A549 (cell line): Measurements from ENCODE around the gene IMMT. TPM values are rescaled to one million over a fixed set of nuclear protein-coding genes. Genes with fewer than 3 reads are reported as not detected.

Experiments used
- ATAC-seq, 2 experiments: fragments of 200-7000 bp in 1 of 2; fragments of >200 bp in 1 of 2; cut with Nextera tagmentation in 1 of 2; cut with Tn5 transposase in 1 of 2; 3 replicates each; pipeline versions ENCODE4 v1.8.0 to v1.9.1; 2018 to 2020; ENCODE audit warnings: mild to moderate bottlenecking in 1 of 2, moderate library complexity in 1 of 2
- CTCF ChIA-PET: fragments of 300-600 bp; sonication (Branson Sonifier 250); formaldehyde crosslinking; extraction: SDS; loops from one replicate; lab custom pipeline; 2021; ENCODE audit warnings: antibody characterized with exemption, inconsistent platforms; lab: Yijun Ruan, JAX
- POLR2A ChIA-PET: fragments of 350-600 bp; formaldehyde crosslinking; extraction: SDS; loops from one replicate; lab custom pipeline; 2021; ENCODE audit warnings: antibody characterized with exemption, inconsistent platforms; lab: Yijun Ruan, JAX
- DNase-seq, 2 experiments: peaks; one replicate each; pipeline versions ENCODE4 v3.0.0 to v3.0.0-alpha.2; 2011 to 2016; ENCODE audit warnings: low read depth in 1 of 2, low spot score in 1 of 2
- FAIRE-seq: peaks from 2 replicates; lab custom pipeline; 2011; peaks lifted over from hg19 to GRCh38; lab: Jason Lieb, UNC
- H3K27ac ChIP-seq, 2 experiments: fragments of >200 bp; sonication (Bioruptor Twin); formaldehyde crosslinking; 3 replicates each; pipeline ENCODE4 v1.5.1; 2016 to 2017
- H3K4me1 ChIP-seq: fragments of >200 bp; sonication (Bioruptor Twin); formaldehyde crosslinking; 3 replicates; pipeline ENCODE4 v1.6.1; 2016
- H3K4me2 ChIP-seq: fragments of >200 bp; sonication (Bioruptor Twin); formaldehyde crosslinking; 3 replicates; pipeline ENCODE4 v1.6.1; 2016
- H3K4me3 ChIP-seq: fragments of >200 bp; sonication (Bioruptor Twin); formaldehyde crosslinking; 3 replicates; pipeline ENCODE4 v1.5.1; 2016
- H3K9me3 ChIP-seq: fragments of >200 bp; sonication (Bioruptor Twin); formaldehyde crosslinking; 3 replicates; pipeline ENCODE4 v1.6.1; 2016
- CBX8 ChIP-seq: fragments of 200-600 bp; sonication (generic); IDR thresholded peaks from 2 replicates; pipeline ENCODE4 v1.6.1; 2016
- CHD2 ChIP-seq: fragments of 150-350 bp; IDR thresholded peaks from 2 replicates; pipeline ENCODE4 v1.6.1; 2014; ENCODE audit warnings: low read length; ENCODE audit not compliant: partially characterized antibody
- CHD4 ChIP-seq: fragments of 200-600 bp; sonication (generic); IDR thresholded peaks from 2 replicates; pipeline ENCODE4 v1.6.1; 2016; ENCODE audit warnings: antibody characterized with exemption, mild to moderate bottlenecking, borderline replicate concordance
- EHF ChIP-seq: fragments of 250-450 bp; sonication (Bioruptor Pico); IDR thresholded peaks from 2 replicates; pipeline ENCODE4 v1.5.0; 2020; ENCODE audit warnings: mild to moderate bottlenecking
- EP300 ChIP-seq, 2 experiments: fragments of >200 bp; sonication (Bioruptor Twin); formaldehyde crosslinking; IDR thresholded peaks; 2 replicates in 1 of 2; 3 replicates in 1 of 2; pipeline ENCODE4 v1.6.1; 2016 to 2017
- FOSL2 ChIP-seq, 2 experiments: fragments of 450-650 bp in 1 of 2; fragments of >200 bp in 1 of 2; sonication (Bioruptor Twin) in 1 of 2; formaldehyde crosslinking; IDR thresholded peaks; 2 replicates each; pipeline versions ENCODE4 v1.5.0 to v1.6.1; 2016 to 2020; ENCODE audit warnings: mild to moderate bottlenecking in 1 of 2, moderate library complexity in 1 of 2
- FOXS1 ChIP-seq: fragments of 250-450 bp; sonication (Bioruptor Pico); IDR thresholded peaks from 2 replicates; pipeline ENCODE4 v1.5.0; 2020; ENCODE audit warnings: mild to moderate bottlenecking, moderate library complexity
- HDAC2 ChIP-seq: fragments of 200-600 bp; sonication (generic); IDR thresholded peaks from 2 replicates; pipeline ENCODE4 v1.6.1; 2016
- HOXB13 ChIP-seq: fragments of 250-450 bp; sonication (Bioruptor Pico); IDR thresholded peaks from 2 replicates; pipeline ENCODE4 v1.5.0; 2020; ENCODE audit warnings: low read depth, mild to moderate bottlenecking, moderate library complexity
- HOXB5 ChIP-seq: fragments of 250-450 bp; sonication (Bioruptor Pico); IDR thresholded peaks from 2 replicates; pipeline ENCODE4 v1.5.0; 2020; ENCODE audit warnings: mild to moderate bottlenecking, moderate library complexity
- JUNB ChIP-seq: fragments of >200 bp; sonication (Bioruptor Twin); formaldehyde crosslinking; IDR thresholded peaks from 2 replicates; pipeline ENCODE4 v1.6.1; 2016
- KDM1A ChIP-seq: fragments of 200-600 bp; sonication (generic); IDR thresholded peaks from 2 replicates; pipeline ENCODE4 v1.6.1; 2016; ENCODE audit warnings: low read depth, mild to moderate bottlenecking
- MAZ ChIP-seq: fragments of 150-350 bp; IDR thresholded peaks from 2 replicates; pipeline ENCODE4 v1.6.1; 2014; ENCODE audit warnings: antibody characterized with exemption, low read depth, low read length, borderline replicate concordance
- MYC ChIP-seq: IDR thresholded peaks from 2 replicates; pipeline ENCODE4 v1.6.1; 2012; ENCODE audit warnings: mild to moderate bottlenecking, inconsistent platforms, low read length, improper control_type of control experiment, borderline replicate concordance
- PHF8 ChIP-seq: fragments of 200-600 bp; sonication (generic); IDR thresholded peaks from 2 replicates; pipeline ENCODE4 v1.6.1; 2016; ENCODE audit warnings: low read depth, mild to moderate bottlenecking, antibody characterized with exemption, moderate library complexity, borderline replicate concordance
- POLR2A ChIP-seq: IDR thresholded peaks from 2 replicates; pipeline ENCODE4 v1.6.1; 2012; ENCODE audit warnings: mild to moderate bottlenecking, low read length
- RNF2 ChIP-seq: fragments of 200-600 bp; sonication (generic); IDR thresholded peaks from 2 replicates; pipeline ENCODE4 v1.6.1; 2016; ENCODE audit warnings: low read depth, mild to moderate bottlenecking, antibody characterized with exemption, moderate library complexity, borderline replicate concordance
- SREBF2 ChIP-seq: fragments of 450-650 bp; IDR thresholded peaks from 2 replicates; pipeline ENCODE4 v1.6.1; 2014; ENCODE audit warnings: mild to moderate bottlenecking, moderate library complexity
- TP53 ChIP-seq: fragments of 250-450 bp; sonication (Bioruptor Pico); IDR thresholded peaks from 2 replicates; pipeline ENCODE4 v1.5.0; 2021; ENCODE audit warnings: mild to moderate bottlenecking, moderate library complexity
- ZNF302 ChIP-seq: fragments of 250-450 bp; sonication (Bioruptor Pico); IDR thresholded peaks from 2 replicates; pipeline ENCODE4 v1.9.0; 2021; ENCODE audit warnings: inconsistent platforms, mild to moderate bottlenecking, moderate library complexity
- WGBS: methylation state at CpG from one replicate; pipeline ENCODE4 v1.1.6; 2017; ENCODE audit errors: missing lambda C conversion rate; 5-methylcytosine and 5-hydroxymethylcytosine counted together
- polyA plus RNA-seq, 4 experiments: library from polyadenylated mRNA; depleted of rRNA in 3 of 4; stranded (reverse); fragments of >200 nt; fragmentation: RNase III in 1 of 4; extraction: RNeasy Plus Mini Kit Qiagen cat#74134 plus additional on column Dnase treatment in 1 of 4; gene quantifications; 2 replicates in 3 of 4; 3 replicates in 1 of 4; pipeline ENCODE4 v1.2.3, GENCODE V29; 2011 to 2017
- TF ChIP-seq, protein P1 (sequence below): IDR thresholded peaks from 2 replicates; pipeline ENCODE4 v1.6.1; 2012; ENCODE audit warnings: low read depth, borderline replicate concordance
- TF ChIP-seq, protein P2 (sequence below): fragments of 250-450 bp; sonication (Bioruptor Pico); IDR thresholded peaks from 2 replicates; pipeline ENCODE4 v1.5.0; 2021; ENCODE audit warnings: mild to moderate bottlenecking, moderate library complexity, borderline replicate concordance
- TF ChIP-seq, protein P3 (sequence below): IDR thresholded peaks from 2 replicates; pipeline ENCODE4 v1.6.1; 2012
- TF ChIP-seq, protein P4 (sequence below): fragments of 450-650 bp; IDR thresholded peaks from 2 replicates; pipeline ENCODE4 v1.6.1; 2014; ENCODE audit warnings: antibody characterized with exemption

Gene IMMT
- polyA plus RNA-seq, 2 of the 4 experiments (the other 2 are of a cell fraction) = 101 to 126 TPM

DNA sequence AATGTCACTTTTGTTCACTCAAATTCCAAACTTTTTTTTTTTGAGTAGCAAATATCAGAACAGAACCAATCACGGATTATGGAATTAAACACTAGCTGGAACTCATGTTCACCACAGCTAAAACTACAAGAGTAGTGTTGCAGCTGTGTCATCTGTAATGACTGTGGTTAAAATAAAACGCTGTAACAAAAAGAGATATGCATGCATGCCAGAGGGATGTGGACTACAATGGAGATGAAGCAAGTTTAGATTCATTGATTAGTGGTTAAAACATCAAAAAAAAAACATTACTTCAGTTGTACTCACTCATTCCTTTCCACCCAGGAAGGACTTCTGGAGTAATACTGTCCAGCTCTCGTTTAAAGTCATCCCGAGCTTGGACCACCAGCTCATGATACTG lies 37.0 kb downstream of the IMMT start:
- ChIA-PET POLR2A (no interaction called here), CTCF (interaction anchor here (0.7 to 1.0 kb wide), 2 partner anchors 267 to 331 kb away, joined by 3 to 6 read pairs; no protein-coding TSS in a partner anchor)

DNA sequence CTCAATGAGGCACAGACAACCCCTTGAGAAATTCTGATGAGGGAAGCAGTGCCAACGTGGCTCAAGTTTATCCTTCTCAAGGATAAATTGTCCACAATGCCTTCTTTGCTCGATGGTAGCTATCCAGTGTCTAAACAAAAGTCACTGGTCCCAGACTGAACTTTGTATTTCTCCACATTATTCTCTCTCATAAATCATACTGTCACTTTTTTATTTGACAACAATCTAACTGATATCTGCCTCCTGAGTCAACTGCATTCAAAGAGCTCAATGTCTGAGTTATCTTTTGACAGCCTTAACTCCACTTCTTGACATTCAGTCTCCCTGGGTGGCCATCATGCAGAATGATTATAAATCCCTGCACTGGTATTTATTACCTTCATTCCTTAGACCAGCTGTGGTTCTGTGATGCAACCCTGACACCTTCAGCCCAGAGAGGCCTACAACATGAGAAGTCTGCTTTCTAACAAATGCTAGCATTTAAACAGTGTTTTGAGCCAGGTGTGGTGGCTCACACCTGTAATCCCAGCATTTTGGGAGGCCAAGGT lies 38.2 kb downstream of the IMMT start:
- FAIRE-seq (no peak), ATAC-seq (no peak)
- TF ChIP-seq KDM1A = no peak
- no peak for TF ChIP-seq HOXB13 (CRISPR knock-in tag)
- TF ChIP-seq RNF2 = no peak
- TF ChIP-seq CHD2 = no peak
- TF ChIP-seq CHD4 = no peak
- TF ChIP-seq EHF = no peak
- TF ChIP-seq, protein P1, sequence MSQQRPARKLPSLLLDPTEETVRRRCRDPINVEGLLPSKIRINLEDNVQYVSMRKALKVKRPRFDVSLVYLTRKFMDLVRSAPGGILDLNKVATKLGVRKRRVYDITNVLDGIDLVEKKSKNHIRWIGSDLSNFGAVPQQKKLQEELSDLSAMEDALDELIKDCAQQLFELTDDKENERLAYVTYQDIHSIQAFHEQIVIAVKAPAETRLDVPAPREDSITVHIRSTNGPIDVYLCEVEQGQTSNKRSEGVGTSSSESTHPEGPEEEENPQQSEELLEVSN = no peak
- TF ChIP-seq EP300 (IDR thresholded peaks at IDR 0.05) = no peak
- TF ChIP-seq, all 56 proteins: peak for 0
- no peak overlapping the region for H3K4me3 ChIP-seq
- no peak for DNase-seq
- ChIA-PET CTCF (interaction anchor here (0.7 kb wide), 1 partner anchor 12 kb away, joined by 3 read pairs; no protein-coding TSS in a partner anchor), POLR2A (no interaction called here)
- WGBS = 78% methylated on average over 2 of the region's 2 CpGs
- H3K4me1 ChIP-seq = no peaks in the 10 kb centered on the region
- H3K4me2 ChIP-seq = no peak overlapping the region
- H3K9me3 ChIP-seq = no peaks in the 10 kb centered on the region
- H3K27ac ChIP-seq = no peak overlapping the region

More for the DNA sequence above, 37.0 kb downstream of the IMMT start:
- H3K4me2 ChIP-seq = no peak overlapping the region
- ATAC-seq (no peak), FAIRE-seq (no peak), DNase-seq (no peak)
- no peak overlapping the region for H3K4me3 ChIP-seq
- H3K4me1 ChIP-seq = no peaks in the 10 kb centered on the region
- H3K9me3 ChIP-seq = no peaks in the 10 kb centered on the region
- WGBS = 91% methylated on average over 4 of the region's 4 CpGs
- H3K27ac ChIP-seq = no peak overlapping the region
- TF ChIP-seq PHF8 (no peak), CBX8 (no peak), HOXB5 (CRISPR knock-in tag) (no peak), HDAC2 (no peak), FOXS1 (CRISPR knock-in tag) (no peak), FOSL2 (IDR thresholded peaks at IDR 0.05) (no peak), FOSL2 (CRISPR knock-in tag; IDR thresholded peaks at IDR 0.05) (no peak), MAZ (no peak), MYC (no peak), TP53 (CRISPR knock-in tag) (no peak), JUNB (no peak), ZNF302 (no peak), SREBF2 (no peak), POLR2A (no peak)
- TF ChIP-seq, protein P2, sequence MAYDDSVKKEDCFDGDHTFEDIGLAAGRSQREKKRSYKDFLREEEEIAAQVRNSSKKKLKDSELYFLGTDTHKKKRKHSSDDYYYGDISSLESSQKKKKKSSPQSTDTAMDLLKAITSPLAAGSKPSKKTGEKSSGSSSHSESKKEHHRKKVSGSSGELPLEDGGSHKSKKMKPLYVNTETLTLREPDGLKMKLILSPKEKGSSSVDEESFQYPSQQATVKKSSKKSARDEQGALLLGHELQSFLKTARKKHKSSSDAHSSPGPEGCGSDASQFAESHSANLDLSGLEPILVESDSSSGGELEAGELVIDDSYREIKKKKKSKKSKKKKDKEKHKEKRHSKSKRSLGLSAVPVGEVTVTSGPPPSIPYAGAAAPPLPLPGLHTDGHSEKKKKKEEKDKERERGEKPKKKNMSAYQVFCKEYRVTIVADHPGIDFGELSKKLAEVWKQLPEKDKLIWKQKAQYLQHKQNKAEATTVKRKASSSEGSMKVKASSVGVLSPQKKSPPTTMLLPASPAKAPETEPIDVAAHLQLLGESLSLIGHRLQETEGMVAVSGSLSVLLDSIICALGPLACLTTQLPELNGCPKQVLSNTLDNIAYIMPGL (CRISPR knock-in tag) = no peak
- TF ChIP-seq, protein P3, sequence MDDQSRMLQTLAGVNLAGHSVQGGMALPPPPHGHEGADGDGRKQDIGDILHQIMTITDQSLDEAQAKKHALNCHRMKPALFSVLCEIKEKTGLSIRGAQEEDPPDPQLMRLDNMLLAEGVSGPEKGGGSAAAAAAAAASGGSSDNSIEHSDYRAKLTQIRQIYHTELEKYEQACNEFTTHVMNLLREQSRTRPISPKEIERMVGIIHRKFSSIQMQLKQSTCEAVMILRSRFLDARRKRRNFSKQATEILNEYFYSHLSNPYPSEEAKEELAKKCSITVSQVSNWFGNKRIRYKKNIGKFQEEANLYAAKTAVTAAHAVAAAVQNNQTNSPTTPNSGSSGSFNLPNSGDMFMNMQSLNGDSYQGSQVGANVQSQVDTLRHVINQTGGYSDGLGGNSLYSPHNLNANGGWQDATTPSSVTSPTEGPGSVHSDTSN = no peak
- TF ChIP-seq, protein P4, sequence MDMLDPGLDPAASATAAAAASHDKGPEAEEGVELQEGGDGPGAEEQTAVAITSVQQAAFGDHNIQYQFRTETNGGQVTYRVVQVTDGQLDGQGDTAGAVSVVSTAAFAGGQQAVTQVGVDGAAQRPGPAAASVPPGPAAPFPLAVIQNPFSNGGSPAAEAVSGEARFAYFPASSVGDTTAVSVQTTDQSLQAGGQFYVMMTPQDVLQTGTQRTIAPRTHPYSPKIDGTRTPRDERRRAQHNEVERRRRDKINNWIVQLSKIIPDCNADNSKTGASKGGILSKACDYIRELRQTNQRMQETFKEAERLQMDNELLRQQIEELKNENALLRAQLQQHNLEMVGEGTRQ = no peak
